Neutrophil (primary cell): ENCODE results near the gene ADCY3.
A peak's percentile ranks its signal among the peaks of the same experiment; 100 is the strongest.

Source experiments
- H3K27ac ChIP-seq: fragments of 200-600 bp; sonication (generic); 2 replicates; pipeline ENCODE4 v1.5.1; 2016; ENCODE audit warnings: mild to moderate bottlenecking, moderate library complexity
- H3K27me3 ChIP-seq: fragments of 200-600 bp; sonication (generic); 2 replicates; pipeline ENCODE4 v1.6.0; 2016; ENCODE audit warnings: mild to moderate bottlenecking
- H3K36me3 ChIP-seq: fragments of 200-600 bp; sonication (generic); 2 replicates; pipeline ENCODE4 v1.5.1; 2017
- H3K4me1 ChIP-seq, 2 experiments: fragments of 200-600 bp in 1 of 2; sonication (generic) in 1 of 2; 1 replicate in 1 of 2; 2 replicates in 1 of 2; pipeline versions ENCODE4 v1.5.1 to v1.6.1; 2013 to 2016; ENCODE audit warnings: low read depth in 1 of 2, low read length in 1 of 2, mild to moderate bottlenecking in 1 of 2, moderate library complexity in 1 of 2; ENCODE audit not compliant: control insufficient read depth in 1 of 2, insufficient read depth in 1 of 2
- H3K4me3 ChIP-seq, 2 experiments: fragments of 200-600 bp in 1 of 2; sonication (generic) in 1 of 2; 1 replicate in 1 of 2; 2 replicates in 1 of 2; pipeline ENCODE4 v1.5.1; 2013 to 2016; ENCODE audit warnings: low read depth in 1 of 2, low read length in 1 of 2, mild to moderate bottlenecking in 1 of 2, moderate library complexity in 1 of 2
- H3K9me3 ChIP-seq: fragments of 200-600 bp; sonication (generic); 2 replicates; pipeline ENCODE4 v1.5.1; 2016
- TF ChIP-seq, protein P1 (sequence below): fragments of 200-600 bp; sonication (generic); IDR thresholded peaks from 2 replicates; pipeline ENCODE4 v1.5.1; 2016; ENCODE audit warnings: antibody characterized with exemption

The ADCY3 gene

DNA sequence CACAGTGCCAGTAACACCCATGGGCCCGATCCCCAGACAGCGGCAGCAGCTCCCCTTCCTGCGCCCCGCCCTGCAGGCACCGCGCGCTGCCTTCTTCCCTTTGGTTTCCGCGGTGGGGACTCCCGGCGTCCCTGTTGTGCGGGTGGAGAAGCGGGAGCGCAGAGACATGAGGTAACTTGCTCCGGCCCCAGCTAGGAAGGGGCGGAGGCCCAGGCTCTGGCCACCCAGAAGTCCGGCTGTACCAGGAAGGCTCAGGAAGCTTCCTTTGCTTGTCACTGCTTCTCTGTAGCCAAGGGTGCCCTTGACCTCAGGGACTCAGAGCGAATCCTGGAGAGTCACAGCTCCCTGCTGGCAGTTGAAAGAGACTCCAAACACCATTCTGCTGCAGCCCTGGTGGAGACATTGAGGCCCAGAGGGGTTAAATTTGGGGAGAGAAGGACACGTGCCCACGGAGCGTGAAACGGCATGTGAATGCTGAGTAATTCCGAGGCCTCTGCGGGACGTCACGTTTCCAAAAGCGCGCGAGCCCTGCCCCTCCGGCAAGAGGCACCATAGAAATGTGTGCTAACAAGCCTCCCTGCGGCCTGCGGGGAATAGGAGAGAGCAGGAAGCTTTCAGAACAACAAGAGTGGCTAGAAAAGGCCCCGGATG lies 6.7 kb upstream of the ADCY3 start:
- no peaks in the 10 kb centered on the region for H3K36me3 ChIP-seq
- H3K27ac ChIP-seq = no peak overlapping the region
- TF ChIP-seq, protein P1, sequence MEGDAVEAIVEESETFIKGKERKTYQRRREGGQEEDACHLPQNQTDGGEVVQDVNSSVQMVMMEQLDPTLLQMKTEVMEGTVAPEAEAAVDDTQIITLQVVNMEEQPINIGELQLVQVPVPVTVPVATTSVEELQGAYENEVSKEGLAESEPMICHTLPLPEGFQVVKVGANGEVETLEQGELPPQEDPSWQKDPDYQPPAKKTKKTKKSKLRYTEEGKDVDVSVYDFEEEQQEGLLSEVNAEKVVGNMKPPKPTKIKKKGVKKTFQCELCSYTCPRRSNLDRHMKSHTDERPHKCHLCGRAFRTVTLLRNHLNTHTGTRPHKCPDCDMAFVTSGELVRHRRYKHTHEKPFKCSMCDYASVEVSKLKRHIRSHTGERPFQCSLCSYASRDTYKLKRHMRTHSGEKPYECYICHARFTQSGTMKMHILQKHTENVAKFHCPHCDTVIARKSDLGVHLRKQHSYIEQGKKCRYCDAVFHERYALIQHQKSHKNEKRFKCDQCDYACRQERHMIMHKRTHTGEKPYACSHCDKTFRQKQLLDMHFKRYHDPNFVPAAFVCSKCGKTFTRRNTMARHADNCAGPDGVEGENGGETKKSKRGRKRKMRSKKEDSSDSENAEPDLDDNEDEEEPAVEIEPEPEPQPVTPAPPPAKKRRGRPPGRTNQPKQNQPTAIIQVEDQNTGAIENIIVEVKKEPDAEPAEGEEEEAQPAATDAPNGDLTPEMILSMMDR = no peak
- H3K4me3 ChIP-seq = peak overlapping the region in 1 of 2 experiments; percentile 30
- peaks cover 41% of the 10 kb centered on the region for H3K27me3 ChIP-seq
- peaks cover 12 to 13% of the 10 kb centered on the region in 2 experiments for H3K4me1 ChIP-seq
- H3K9me3 ChIP-seq = no peaks in the 10 kb centered on the region

DNA sequence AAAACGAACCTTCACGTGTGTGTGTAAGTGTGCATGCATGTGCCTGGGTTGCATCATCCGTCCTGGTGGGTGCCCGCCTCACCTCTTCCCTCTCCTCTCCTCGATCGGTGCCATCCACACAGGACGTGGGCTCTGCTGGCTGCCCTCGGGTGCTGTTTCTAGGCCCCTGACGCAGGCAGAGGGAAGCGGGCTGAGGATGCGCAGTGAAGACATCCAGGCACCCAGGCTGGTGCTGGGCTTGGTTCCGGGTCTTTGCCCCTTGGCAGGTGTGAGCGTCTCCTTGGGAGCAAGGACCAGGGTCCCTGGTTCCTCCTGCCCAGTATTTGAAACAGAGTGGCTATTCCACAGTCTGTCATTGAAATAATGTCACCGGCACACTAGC lies 6.2 kb upstream of the ADCY3 start:
- H3K4me3 ChIP-seq = peak overlapping the region in 1 of 2 experiments; percentile 30
- TF ChIP-seq, protein P1 = no peak
- no peaks in the 10 kb centered on the region for H3K36me3 ChIP-seq
- peaks cover 46% of the 10 kb centered on the region for H3K27me3 ChIP-seq
- peaks cover 12 to 13% of the 10 kb centered on the region in 2 experiments for H3K4me1 ChIP-seq
- H3K9me3 ChIP-seq = no peaks in the 10 kb centered on the region
- no peak overlapping the region for H3K27ac ChIP-seq

DNA sequence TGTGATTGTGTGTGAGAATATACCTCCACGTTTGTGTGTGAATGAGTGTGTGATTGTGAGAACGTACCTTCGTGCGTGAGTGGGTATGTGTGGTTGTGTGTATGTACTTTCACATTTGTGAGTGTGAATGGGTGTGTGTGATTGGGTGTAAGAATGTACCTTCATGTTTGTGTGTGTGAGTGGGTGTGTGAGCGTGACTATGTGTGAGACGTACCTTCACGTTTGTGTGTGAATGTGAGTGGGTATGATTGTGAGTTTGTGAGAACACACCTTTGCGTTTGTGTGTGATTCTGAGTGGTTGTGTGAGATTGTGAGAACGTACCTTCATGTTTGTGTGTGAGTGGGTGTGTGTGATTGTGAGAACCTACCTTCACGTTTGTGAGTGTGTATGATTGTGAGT lies 5.8 kb upstream of the ADCY3 start:
- H3K9me3 ChIP-seq = no peaks in the 10 kb centered on the region
- peaks cover 50% of the 10 kb centered on the region for H3K27me3 ChIP-seq
- no peak overlapping the region for H3K4me3 ChIP-seq
- peaks cover 16% of the 10 kb centered on the region in 2 experiments for H3K4me1 ChIP-seq
- H3K36me3 ChIP-seq = no peaks in the 10 kb centered on the region
- TF ChIP-seq, protein P1 = no peak
- no peak overlapping the region for H3K27ac ChIP-seq

DNA sequence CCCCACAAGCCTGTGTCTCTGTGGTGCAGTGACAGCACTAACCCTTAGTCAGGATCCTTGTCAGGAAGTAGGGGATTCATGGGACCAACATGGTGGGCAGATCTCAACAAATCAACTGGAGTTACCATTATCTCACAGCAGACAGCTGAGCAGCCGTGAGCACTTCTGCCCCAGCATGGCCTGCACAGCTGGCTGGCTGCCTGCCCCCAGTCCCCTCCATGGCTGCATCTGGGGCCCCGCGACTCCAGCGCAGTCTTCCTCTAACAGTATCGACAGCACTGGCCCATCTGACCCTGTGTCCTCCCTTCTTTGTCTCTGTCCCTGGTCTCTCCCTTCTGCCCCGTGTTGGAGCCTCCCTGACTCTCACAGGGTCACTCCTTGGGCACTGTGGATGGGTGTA lies 4.7 kb upstream of the ADCY3 start:
- no peaks in the 10 kb centered on the region for H3K9me3 ChIP-seq
- no peak overlapping the region for H3K4me3 ChIP-seq
- TF ChIP-seq, protein P1 = no peak

DNA sequence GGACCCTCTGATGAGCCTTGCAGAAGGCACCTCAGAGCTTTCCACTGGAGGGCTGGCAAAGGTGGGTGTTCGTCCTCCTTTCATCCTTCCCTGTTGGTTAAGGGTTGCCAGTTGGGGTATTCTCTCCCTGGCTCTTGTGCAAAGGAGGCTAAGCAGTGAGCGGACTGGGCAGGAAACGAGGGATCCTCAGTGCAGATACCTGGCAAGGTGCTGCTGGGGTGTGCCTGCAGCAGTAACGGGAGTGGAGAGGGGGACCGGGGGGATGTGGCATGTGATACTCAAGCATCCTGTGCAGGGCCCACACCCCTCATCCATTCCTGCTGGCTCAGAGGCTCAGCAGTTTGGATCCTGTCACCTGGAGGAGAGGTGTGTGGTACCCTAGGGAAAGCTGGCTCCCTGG lies 4.2 kb upstream of the ADCY3 start:
- no peaks in the 10 kb centered on the region for H3K36me3 ChIP-seq
- H3K4me3 ChIP-seq = no peak overlapping the region
- H3K9me3 ChIP-seq = no peaks in the 10 kb centered on the region
- no peak overlapping the region for H3K27ac ChIP-seq
- H3K4me1 ChIP-seq = peaks cover 21 to 24% of the 10 kb centered on the region in 2 experiments
- peaks cover 61% of the 10 kb centered on the region for H3K27me3 ChIP-seq
- TF ChIP-seq, protein P1 = no peak

More for the DNA sequence above, 4.7 kb upstream of the ADCY3 start:
- peaks cover 19 to 22% of the 10 kb centered on the region in 2 experiments for H3K4me1 ChIP-seq
- peaks cover 57% of the 10 kb centered on the region for H3K27me3 ChIP-seq
- no peaks in the 10 kb centered on the region for H3K36me3 ChIP-seq
- no peak overlapping the region for H3K27ac ChIP-seq
